Fibroblast of pulmonary artery (primary cell): ENCODE data around the gene PNPLA7.
"Not testable (repeated sequence)": the region's sequence is repeated elsewhere in the genome, so short reads cannot be mapped to it uniquely, and the experiment has no call there.

Experiments
- DNase-seq: peaks from one replicate; pipeline ENCODE4 v3.0.0-alpha.2; 2010; ENCODE audit warnings: low read depth
- H3K4me3 ChIP-seq: replicated peaks from 2 replicates; pipeline ENCODE4 v1.5.1; 2011; ENCODE audit warnings: low read depth, mild to moderate bottlenecking, control low read depth, low read length, moderate library complexity
- TF ChIP-seq, protein P1 (sequence below): IDR thresholded peaks from 2 replicates; pipeline ENCODE4 v1.5.1; 2011; ENCODE audit warnings: mild to moderate bottlenecking, control low read depth, low read length, inconsistent platforms; ENCODE audit errors: missing control alignments

The PNPLA7 gene

GRCh38 chr9:137516144-137516917, 33.9 kb downstream of the PNPLA7 start:
- no peak for DNase-seq
- TF ChIP-seq, protein P1, sequence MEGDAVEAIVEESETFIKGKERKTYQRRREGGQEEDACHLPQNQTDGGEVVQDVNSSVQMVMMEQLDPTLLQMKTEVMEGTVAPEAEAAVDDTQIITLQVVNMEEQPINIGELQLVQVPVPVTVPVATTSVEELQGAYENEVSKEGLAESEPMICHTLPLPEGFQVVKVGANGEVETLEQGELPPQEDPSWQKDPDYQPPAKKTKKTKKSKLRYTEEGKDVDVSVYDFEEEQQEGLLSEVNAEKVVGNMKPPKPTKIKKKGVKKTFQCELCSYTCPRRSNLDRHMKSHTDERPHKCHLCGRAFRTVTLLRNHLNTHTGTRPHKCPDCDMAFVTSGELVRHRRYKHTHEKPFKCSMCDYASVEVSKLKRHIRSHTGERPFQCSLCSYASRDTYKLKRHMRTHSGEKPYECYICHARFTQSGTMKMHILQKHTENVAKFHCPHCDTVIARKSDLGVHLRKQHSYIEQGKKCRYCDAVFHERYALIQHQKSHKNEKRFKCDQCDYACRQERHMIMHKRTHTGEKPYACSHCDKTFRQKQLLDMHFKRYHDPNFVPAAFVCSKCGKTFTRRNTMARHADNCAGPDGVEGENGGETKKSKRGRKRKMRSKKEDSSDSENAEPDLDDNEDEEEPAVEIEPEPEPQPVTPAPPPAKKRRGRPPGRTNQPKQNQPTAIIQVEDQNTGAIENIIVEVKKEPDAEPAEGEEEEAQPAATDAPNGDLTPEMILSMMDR = no peak
- no peak overlapping the region for H3K4me3 ChIP-seq

GRCh38 chr9:137515338-137515724, 34.9 kb downstream of the PNPLA7 start:
- no peak overlapping the region for H3K4me3 ChIP-seq
- TF ChIP-seq, protein P1 = no peak
- DNase-seq = no peak

DNA sequence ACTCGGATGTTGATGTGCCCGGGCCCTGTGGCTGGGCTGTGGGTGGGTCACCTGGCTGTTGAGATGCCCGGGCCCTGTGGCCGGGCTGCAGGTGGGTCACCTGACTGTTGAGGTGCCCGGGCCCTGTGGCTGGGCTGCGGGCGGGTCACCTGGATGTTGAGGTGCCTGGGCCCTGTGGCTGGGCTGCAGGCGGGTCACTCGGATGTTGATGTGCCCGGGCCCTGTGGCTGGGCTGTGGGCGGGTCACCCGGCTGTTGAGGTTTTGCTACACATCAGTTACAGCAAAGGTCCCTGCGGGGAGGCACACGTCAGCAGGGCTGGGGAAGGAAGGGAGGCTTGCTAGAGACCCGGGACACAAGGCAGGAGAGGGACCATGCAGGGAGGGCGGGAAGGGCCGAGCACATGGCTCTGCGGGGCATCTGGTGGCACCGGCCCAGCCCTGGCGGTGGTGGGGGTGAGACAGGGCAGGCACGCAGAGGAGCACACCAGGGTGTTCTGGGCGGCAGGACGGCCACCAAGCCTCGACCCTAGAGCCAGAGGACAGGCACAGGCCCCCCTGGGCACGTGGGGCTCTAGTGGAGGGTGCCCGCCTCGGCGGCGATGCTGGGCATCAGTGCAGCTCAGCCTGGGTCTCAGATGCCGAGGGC, 35.4 kb downstream of the PNPLA7 start:
- no peak for DNase-seq
- no peak overlapping the region for H3K4me3 ChIP-seq
- TF ChIP-seq, protein P1 = no peak

DNA sequence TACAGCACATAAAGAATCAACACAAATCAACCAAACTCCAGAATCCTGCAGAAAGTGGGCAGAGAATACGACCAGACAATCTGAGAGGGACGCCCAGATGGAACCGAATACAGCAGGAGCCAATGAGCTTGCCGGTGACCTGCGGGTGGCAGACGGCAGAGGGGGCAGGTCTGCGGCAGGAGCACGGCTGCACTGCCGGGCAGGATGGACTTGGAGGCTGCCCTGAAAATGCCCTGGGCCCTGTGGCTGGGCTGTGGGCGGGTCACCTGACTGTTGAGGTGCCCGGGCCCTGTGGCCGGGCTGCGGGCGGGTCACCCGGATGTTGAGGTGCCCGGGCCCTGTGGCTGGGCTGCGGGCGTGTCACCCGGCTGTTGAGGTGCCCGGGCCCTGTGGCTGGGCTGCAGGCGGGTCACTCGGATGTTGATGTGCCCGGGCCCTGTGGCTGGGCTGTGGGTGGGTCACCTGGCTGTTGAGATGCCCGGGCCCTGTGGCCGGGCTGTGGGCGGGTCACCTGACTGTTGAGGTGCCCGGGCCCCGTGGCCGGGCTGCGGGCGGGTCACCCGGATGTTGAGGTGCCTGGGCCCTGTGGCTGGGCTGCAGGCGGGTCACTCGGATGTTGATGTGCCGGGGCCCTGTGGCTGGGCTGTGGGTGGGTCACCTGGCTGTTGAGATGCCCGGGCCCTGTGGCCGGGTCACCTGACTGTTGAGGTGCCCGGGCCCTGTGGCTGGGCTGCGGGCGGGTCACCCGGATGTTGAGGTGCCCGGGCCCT, 36.2 kb downstream of the PNPLA7 start:
- not testable (repeated sequence) for H3K4me3 ChIP-seq, DNase-seq

DNA sequence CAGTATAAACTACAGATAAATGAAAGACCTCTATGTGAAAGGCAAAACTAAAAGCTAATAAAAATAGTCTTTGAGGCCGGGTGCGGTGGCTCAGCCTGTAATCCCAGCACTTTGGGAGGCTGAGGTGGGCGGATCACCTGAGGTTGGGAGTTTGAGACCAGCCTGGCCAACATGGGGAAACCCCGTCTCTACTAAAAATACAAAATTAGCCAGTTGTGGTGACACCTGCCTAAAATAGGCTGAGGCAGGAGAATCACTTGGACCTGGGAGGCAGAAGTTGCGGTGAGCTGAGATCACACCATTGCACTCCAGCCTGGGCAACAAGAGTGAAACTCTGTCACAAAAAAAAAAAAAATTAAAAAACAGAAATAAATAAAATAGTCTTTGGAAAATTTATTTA, 37.1 kb downstream of the PNPLA7 start:
- H3K4me3 ChIP-seq, DNase-seq: not testable (repeated sequence)

- DNase-seq = no peak
- H3K4me3 ChIP-seq = no peak overlapping the region
- TF ChIP-seq, protein P1 = no peak
Observed at GRCh38 chr9:137511758-137512463, 38.3 kb downstream of the PNPLA7 start.

DNA sequence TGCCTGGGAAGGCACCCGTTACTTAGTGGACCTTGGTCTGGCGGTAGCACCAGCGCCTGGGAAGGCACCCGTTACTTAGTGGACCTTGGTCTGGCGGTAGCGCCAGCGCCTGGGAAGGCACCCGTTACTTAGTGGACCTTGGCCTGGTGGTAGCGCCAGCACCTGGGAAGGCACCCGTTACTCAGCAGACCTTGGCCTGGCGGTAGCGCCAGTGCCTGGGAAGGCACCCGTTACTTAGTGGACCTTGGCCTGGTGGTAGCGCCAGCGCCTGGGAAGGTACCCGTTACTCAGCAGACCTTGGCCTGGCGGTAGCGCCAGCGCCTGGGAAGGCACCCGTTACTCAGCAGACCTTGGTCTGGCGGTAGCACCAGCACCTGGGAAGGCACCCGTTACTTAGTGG, 39.1 kb downstream of the PNPLA7 start:
- H3K4me3 ChIP-seq, DNase-seq: not testable (repeated sequence)

DNA sequence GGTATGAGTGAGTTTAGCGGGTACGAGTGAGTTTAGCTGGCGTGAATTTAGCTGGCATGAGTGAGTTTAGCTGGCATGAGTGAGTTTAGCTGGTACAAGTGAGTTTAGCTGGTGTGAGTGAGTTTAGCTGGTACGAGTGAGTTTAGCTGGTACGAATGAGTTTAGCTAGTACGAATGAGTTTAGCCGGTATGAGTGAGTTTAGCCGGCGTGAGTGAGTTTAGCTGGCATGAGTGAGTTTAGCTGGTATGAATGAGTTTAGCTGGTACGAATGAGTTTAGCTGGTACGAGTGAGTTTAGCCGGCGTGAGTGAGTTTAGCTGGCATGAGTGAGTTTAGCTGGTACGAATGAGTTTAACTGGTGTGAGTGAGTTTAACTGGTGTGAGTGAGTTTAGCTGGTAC, 41.0 kb downstream of the PNPLA7 start:
- DNase-seq = no peak
- H3K4me3 ChIP-seq = no peak overlapping the region
- TF ChIP-seq, protein P1 = no peak
